PC-9 (cell line): ENCODE results near the gene CACNA1B. TPM values are rescaled to one million over a fixed set of nuclear protein-coding genes. Genes with fewer than 3 reads are reported as not detected.
"Not testable (repeated sequence)": the region's sequence is repeated elsewhere in the genome, so short reads cannot be mapped to it uniquely, and the experiment has no call there.

Experiments
- BruUV-seq: library from RNA; stranded (reverse); fragments of 400-500 nt; replicated peaks from 2 replicates; lab custom pipeline; 2021; lab: Mats Ljungman, UMichigan
- CTCF ChIA-PET: fragments of 300-600 bp; sonication (Branson Sonifier 250); formaldehyde crosslinking; loops from one replicate; lab custom pipeline; 2022; ENCODE audit warnings: antibody characterized with exemption; lab: Charles Lee
- POLR2A ChIA-PET: fragments of 300-600 bp; sonication (Branson Sonifier 250); formaldehyde crosslinking; loops from one replicate; lab custom pipeline; 2022; ENCODE audit warnings: antibody characterized with exemption; ENCODE audit not compliant: unreplicated experiment; lab: Charles Lee
- DNase-seq, 2 experiments: peaks; one replicate each; pipeline versions ENCODE4 v3.0.0 to v3.0.0-alpha.2; 2015 to 2022; ENCODE audit warnings: mixed read lengths in 1 of 2
- H2AFZ ChIP-seq: fragments of 200-600 bp; sonication (generic); 2 replicates; pipeline ENCODE4 v1.8.1; 2017; ENCODE audit warnings: antibody characterized with exemption
- H3F3A ChIP-seq: fragments of 200-600 bp; sonication (generic); 2 replicates; pipeline ENCODE4 v1.8.1; 2017; ENCODE audit warnings: antibody characterized with exemption, mild to moderate bottlenecking, low read depth; ENCODE audit not compliant: insufficient read depth
- H3K27ac ChIP-seq: fragments of 200-600 bp; sonication (generic); 2 replicates; pipeline ENCODE4 v1.6.1; 2016; ENCODE audit warnings: mixed run types
- H3K27me3 ChIP-seq: fragments of 200-600 bp; sonication (generic); 2 replicates; pipeline ENCODE4 v1.6.1; 2016; ENCODE audit warnings: low read depth, mixed run types; ENCODE audit not compliant: insufficient read depth
- H3K36me3 ChIP-seq: fragments of 200-600 bp; sonication (generic); 2 replicates; pipeline ENCODE4 v1.6.1; 2016; ENCODE audit warnings: low read depth, mixed run types
- H3K4me1 ChIP-seq: fragments of 200-600 bp; sonication (generic); replicated peaks from 2 replicates; pipeline ENCODE4 v1.6.1; 2016; ENCODE audit warnings: mixed run types; ENCODE audit not compliant: insufficient read depth
- H3K4me2 ChIP-seq: fragments of 200-600 bp; sonication (generic); 2 replicates; pipeline ENCODE4 v1.6.1; 2017; ENCODE audit warnings: mixed run types
- H3K4me3 ChIP-seq: fragments of 200-600 bp; sonication (generic); 2 replicates; pipeline ENCODE4 v1.6.1; 2016; ENCODE audit warnings: mixed run types
- H3K79me2 ChIP-seq: fragments of 200-600 bp; sonication (generic); 2 replicates; pipeline ENCODE4 v1.6.1; 2017; ENCODE audit warnings: low read depth, mixed run types
- H3K9me2 ChIP-seq: fragments of 200-600 bp; sonication (generic); 2 replicates; pipeline ENCODE4 v1.8.1; 2017; ENCODE audit warnings: mild to moderate bottlenecking; ENCODE audit not compliant: insufficient read depth
- H3K9me3 ChIP-seq: fragments of 200-600 bp; sonication (generic); 2 replicates; pipeline ENCODE4 v1.8.1; 2016; ENCODE audit warnings: low read depth; ENCODE audit not compliant: insufficient read depth
- H4K20me1 ChIP-seq: fragments of 200-600 bp; sonication (generic); 2 replicates; pipeline ENCODE4 v1.8.1; 2017; ENCODE audit not compliant: insufficient read depth
- CTCF ChIP-seq: fragments of 200-600 bp; sonication (generic); conservative IDR thresholded peaks from 2 replicates; pipeline ENCODE4 v1.6.1; 2017; ENCODE audit warnings: mixed run types, antibody characterized with exemption, mild to moderate bottlenecking, moderate library complexity
- EZH2 ChIP-seq: fragments of 200-600 bp; sonication (generic); IDR thresholded peaks from 2 replicates; pipeline ENCODE4 v1.8.0; 2017; ENCODE audit warnings: antibody characterized with exemption, low read depth
- intact Hi-C: fragments of 100-400 bp; cut with micrococcal nuclease; formaldehyde crosslinking; loops from one replicate; pipeline ENCODE4 v1.10.0; 2022; ENCODE audit not compliant: unreplicated experiment
- total RNA-seq: library from RNA; stranded (reverse); gene quantifications from 2 replicates; pipeline ENCODE4 v1.2.3, GENCODE V29; 2021

CACNA1B gene
- total RNA-seq, 1 experiment from 2014 or later: not detected

DNA sequence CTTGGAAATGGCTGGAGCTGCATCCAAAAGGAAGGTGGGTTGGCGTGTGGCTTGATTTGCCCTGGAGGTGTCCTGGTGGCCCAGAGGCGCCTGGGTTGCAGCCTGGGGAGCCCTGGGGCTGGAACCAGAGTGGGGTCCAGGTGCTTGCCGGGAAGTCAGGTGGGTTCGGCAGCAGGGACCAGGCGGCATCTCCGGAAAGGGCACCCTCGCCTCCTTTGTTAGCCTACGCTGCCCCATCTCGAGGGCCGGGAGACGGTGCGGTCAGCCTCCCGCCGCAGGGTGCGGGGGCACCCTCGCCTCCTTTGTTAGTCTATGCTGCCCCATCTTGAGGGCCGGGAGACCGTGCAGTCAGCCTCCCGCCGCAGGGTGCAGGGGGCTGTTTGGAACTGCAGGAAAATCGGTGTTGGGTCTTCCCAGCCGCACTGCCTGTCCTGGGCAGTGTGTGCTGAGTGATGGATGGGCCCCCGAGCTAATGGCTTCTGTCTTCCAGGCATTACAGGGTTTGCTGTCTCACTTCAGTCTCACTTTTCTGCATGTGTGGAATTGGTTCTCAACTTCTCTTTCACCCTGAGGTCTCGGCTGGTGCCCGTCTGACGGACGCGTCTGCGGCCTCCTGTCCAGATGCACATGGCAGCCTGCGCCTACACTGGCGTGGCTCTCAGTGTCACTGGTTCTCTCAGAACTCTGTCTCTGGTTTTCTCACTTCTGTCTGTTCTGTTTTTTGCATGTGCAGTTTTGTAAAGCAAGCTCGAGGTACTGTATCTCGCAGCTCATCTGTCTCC is 139.0 kb downstream of the CACNA1B start:
- no peaks in the 10 kb centered on the region for H3K36me3 ChIP-seq
- no peaks in the 10 kb centered on the region for H3K9me3 ChIP-seq
- no peak for DNase-seq
- H3K4me3 ChIP-seq: no peak overlapping the region
- no peaks in the 10 kb centered on the region for H3K4me1 ChIP-seq
- ChIA-PET POLR2A (no interaction called here), CTCF (no interaction called here)
- H2AFZ ChIP-seq: no peak overlapping the region
- H3K79me2 ChIP-seq: no peaks in the 10 kb centered on the region
- intact Hi-C loops: no loop called here
- TF ChIP-seq EZH2 (no peak), CTCF (no peak)
- H3K27me3 ChIP-seq: peaks cover 46% of the 10 kb centered on the region
- H3K9me2 ChIP-seq: no peaks in the 10 kb centered on the region
- no peak overlapping the region for H3K4me2 ChIP-seq
- H3F3A ChIP-seq: no peaks in the 10 kb centered on the region
- no peaks in the 10 kb centered on the region for H4K20me1 ChIP-seq
- no TSS peak for BruUV-seq
- H3K27ac ChIP-seq: no peak overlapping the region

DNA sequence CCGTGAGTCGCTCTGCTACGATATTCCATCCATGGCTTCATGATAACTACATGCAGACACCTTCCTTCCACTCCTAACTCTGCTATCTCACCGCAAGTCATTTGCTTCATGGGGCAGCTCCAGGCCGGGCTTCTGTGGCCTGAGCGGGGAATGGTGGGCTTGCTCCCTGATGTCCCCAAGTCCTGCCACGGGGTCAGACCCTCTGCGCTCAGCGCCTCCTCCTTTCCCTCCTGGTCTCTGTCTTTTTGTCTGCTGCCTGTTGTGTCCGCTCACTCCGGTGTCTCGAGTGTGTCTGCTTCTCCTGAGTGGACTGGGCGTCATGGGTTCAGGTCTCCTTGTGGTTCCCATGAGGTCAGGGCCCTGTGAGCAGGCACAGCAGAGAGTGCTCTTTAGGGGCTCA is 139.6 kb downstream of the CACNA1B start:
- Histone ChIP-seq H3K27ac (no peak overlapping the region), H2AFZ (no peak overlapping the region), H3K9me2 (no peaks in the 10 kb centered on the region), H3K36me3 (no peaks in the 10 kb centered on the region), H3K4me1 (no peaks in the 10 kb centered on the region), H3K79me2 (no peaks in the 10 kb centered on the region), H3K4me2 (no peak overlapping the region), H3K27me3 (peaks cover 40% of the 10 kb centered on the region), H3K9me3 (no peaks in the 10 kb centered on the region), H3K4me3 (no peak overlapping the region), H4K20me1 (no peaks in the 10 kb centered on the region), H3F3A (no peaks in the 10 kb centered on the region)
- ChIA-PET CTCF (no interaction called here), POLR2A (no interaction called here)
- TF ChIP-seq CTCF (no peak), EZH2 (no peak)
- no TSS peak for BruUV-seq
- no peak for DNase-seq
- intact Hi-C loops: no loop called here

DNA sequence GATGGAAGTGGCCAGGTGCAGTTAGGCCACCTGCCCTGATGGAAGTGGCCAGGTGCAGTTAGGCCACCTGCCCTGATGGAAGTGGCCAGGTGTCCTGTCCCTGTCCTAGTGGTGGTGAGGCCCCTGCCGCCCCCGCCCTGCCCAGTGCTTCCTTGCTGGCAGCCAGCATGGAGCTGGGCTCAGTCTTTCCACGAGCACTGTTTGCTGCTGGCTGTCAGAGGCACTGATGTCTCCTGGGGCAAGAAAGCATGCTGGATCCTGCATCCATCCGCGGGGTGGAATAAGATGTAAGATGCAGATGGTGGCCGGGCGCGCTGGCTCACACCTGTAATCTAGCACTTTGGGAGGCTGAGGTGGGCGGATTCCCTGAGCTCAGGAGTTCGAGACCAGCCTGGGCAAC is 141.9 kb downstream of the CACNA1B start:
- H3F3A ChIP-seq, H3K4me1 ChIP-seq, H4K20me1 ChIP-seq, H3K79me2 ChIP-seq, H3K27ac ChIP-seq, DNase-seq, intact Hi-C loops, CTCF ChIA-PET, H3K9me2 ChIP-seq, H3K9me3 ChIP-seq, H3K36me3 ChIP-seq, H3K4me3 ChIP-seq, POLR2A ChIA-PET, BruUV-seq, H3K4me2 ChIP-seq, H2AFZ ChIP-seq: not testable (repeated sequence)
- peaks cover 18% of the 10 kb centered on the region for H3K27me3 ChIP-seq
